HepG2 (cell line): ENCODE measurements around the gene LDAF1. TPM values are rescaled to one million over a fixed set of nuclear protein-coding genes. Genes with fewer than 3 reads are reported as not detected.

Experiments used
- ATF1 ChIP-seq: IDR thresholded peaks from 2 replicates; pipeline ENCODE4 v1.6.1; 2016; ENCODE audit warnings: mild to moderate bottlenecking, control low read depth
- CBX1 ChIP-seq: IDR thresholded peaks from one replicate; pipeline ENCODE4 v1.6.1; 2016; ENCODE audit warnings: antibody characterized with exemption, low read depth
- FOXJ3 ChIP-seq: sonication (generic); formaldehyde crosslinking; IDR thresholded peaks from 2 replicates; pipeline ENCODE4 v1.4.0; 2020; ENCODE audit warnings: missing genetic modification reagents, mild to moderate bottlenecking, borderline replicate concordance
- FOXK1 ChIP-seq: sonication (generic); formaldehyde crosslinking; IDR thresholded peaks from 2 replicates; pipeline ENCODE4 v1.4.0; 2020; ENCODE audit warnings: low read depth, missing genetic modification reagents, borderline replicate concordance
- HINFP ChIP-seq: sonication (generic); formaldehyde crosslinking; IDR thresholded peaks from 2 replicates; pipeline ENCODE4 v1.4.0; 2020; ENCODE audit warnings: low read depth, mild to moderate bottlenecking, missing genetic modification reagents
- HMG20A ChIP-seq: IDR thresholded peaks from 2 replicates; pipeline ENCODE4 v1.6.1; 2016; ENCODE audit warnings: borderline replicate concordance
- KAT2B ChIP-seq: fragments of 150-350 bp; IDR thresholded peaks from 2 replicates; pipeline ENCODE4 v1.6.1; 2014; ENCODE audit warnings: low read depth, low read length, borderline replicate concordance
- KAT8 ChIP-seq: IDR thresholded peaks from 2 replicates; pipeline ENCODE4 v1.6.1; 2016; ENCODE audit warnings: missing genetic modification reagents, missing compliant biosample characterization
- RXRA ChIP-seq: sonication (generic); formaldehyde crosslinking; IDR thresholded peaks from 2 replicates; pipeline ENCODE4 v1.5.1; 2020; ENCODE audit warnings: missing genetic modification reagents
- U2AF1 ChIP-seq: fragments of 200-400 bp; formaldehyde crosslinking; optimal IDR thresholded peaks from 2 replicates; pipeline ENCODE3; 2017; ENCODE audit warnings: mild to moderate bottlenecking, low read depth, low read length
- YEATS4 ChIP-seq: sonication (generic); formaldehyde crosslinking; IDR thresholded peaks from 2 replicates; pipeline ENCODE4 v1.4.0; 2020; ENCODE audit warnings: missing genetic modification reagents, borderline replicate concordance
- ZBTB10 ChIP-seq: sonication (generic); formaldehyde crosslinking; IDR thresholded peaks from 2 replicates; pipeline ENCODE4 v1.4.0; 2020; ENCODE audit warnings: missing genetic modification reagents, borderline replicate concordance
- ZBTB7B ChIP-seq: sonication (generic); formaldehyde crosslinking; IDR thresholded peaks from 2 replicates; pipeline ENCODE4 v1.4.0; 2020; ENCODE audit warnings: missing genetic modification reagents
- ZNF224 ChIP-seq: sonication (generic); formaldehyde crosslinking; IDR thresholded peaks from 2 replicates; pipeline ENCODE4 v1.5.0; 2020; ENCODE audit warnings: mild to moderate bottlenecking, missing genetic modification reagents
- ZNF292 ChIP-seq: sonication (generic); formaldehyde crosslinking; IDR thresholded peaks from 2 replicates; pipeline ENCODE4 v1.8.1; 2022; ENCODE audit warnings: mild to moderate bottlenecking, low read depth, missing genetic modification reagents, borderline replicate concordance
- ZNF331 ChIP-seq: sonication (generic); formaldehyde crosslinking; IDR thresholded peaks from 2 replicates; pipeline ENCODE4 v1.4.0; 2020; ENCODE audit warnings: missing genetic modification reagents
- ZNF605 ChIP-seq: sonication (generic); formaldehyde crosslinking; IDR thresholded peaks from 2 replicates; pipeline ENCODE4 v1.8.0; 2022; ENCODE audit warnings: mild to moderate bottlenecking, missing genetic modification reagents
- ZNF644 ChIP-seq: IDR thresholded peaks from 2 replicates; pipeline ENCODE4 v1.6.1; 2016; ENCODE audit warnings: low read depth
- ZNF652 ChIP-seq: IDR thresholded peaks from 2 replicates; pipeline ENCODE4 v1.6.1; 2016; ENCODE audit warnings: low read depth, borderline replicate concordance
- ZNF678 ChIP-seq: sonication (generic); formaldehyde crosslinking; IDR thresholded peaks from 2 replicates; pipeline ENCODE4 v1.4.0; 2020; ENCODE audit warnings: mild to moderate bottlenecking, missing genetic modification reagents
- ZNF790 ChIP-seq: sonication (generic); formaldehyde crosslinking; IDR thresholded peaks from 2 replicates; pipeline ENCODE4 v1.8.0; 2022; ENCODE audit warnings: missing genetic modification reagents, mild to moderate bottlenecking, borderline replicate concordance
- ZNF816 ChIP-seq: sonication (generic); formaldehyde crosslinking; IDR thresholded peaks from 2 replicates; pipeline ENCODE4 v1.8.0; 2022; ENCODE audit warnings: missing genetic modification reagents, mild to moderate bottlenecking, borderline replicate concordance
- ZSCAN25 ChIP-seq: sonication (generic); formaldehyde crosslinking; IDR thresholded peaks from 2 replicates; pipeline ENCODE4 v1.8.0; 2022; ENCODE audit warnings: mild to moderate bottlenecking, missing genetic modification reagents
- polyA plus RNA-seq, 8 experiments: library from polyadenylated mRNA; depleted of rRNA in 3 of 8; stranded (reverse) in 7 of 8; unstranded in 1 of 8; fragments of >200 nt; fragmentation: Illumina TruSeq in 4 of 8; extraction: Trizol in 4 of 8; gene quantifications; 2 replicates each; pipeline versions ENCODE4 v1.2.1 to v1.2.3, GENCODE V29; 2011 to 2016; ENCODE audit warnings: low read depth in 4 of 8, missing spikeins in 1 of 8, mixed read lengths in 1 of 8; ENCODE audit not compliant: insufficient read depth in 1 of 8
- total RNA-seq, 5 experiments: library from RNA; depleted of rRNA; stranded (reverse); fragments of >200 nt; fragmentation: Illumina TruSeq; extraction: Trizol; gene quantifications; 2 replicates each; pipeline ENCODE4 v1.2.3, GENCODE V29; 2016; ENCODE audit warnings: low read depth in 1 of 5
- TF ChIP-seq, protein P1 (sequence below): sonication (generic); formaldehyde crosslinking; IDR thresholded peaks from 2 replicates; pipeline ENCODE4 v1.4.0; 2020; ENCODE audit warnings: missing genetic modification reagents, borderline replicate concordance

The LDAF1 gene
- total and polyA plus RNA-seq, 2 of the 13 experiments (the other 11 are each of a cell fraction or from before 2014, with no cell fraction given), result 6.3 to 7.5 TPM

DNA sequence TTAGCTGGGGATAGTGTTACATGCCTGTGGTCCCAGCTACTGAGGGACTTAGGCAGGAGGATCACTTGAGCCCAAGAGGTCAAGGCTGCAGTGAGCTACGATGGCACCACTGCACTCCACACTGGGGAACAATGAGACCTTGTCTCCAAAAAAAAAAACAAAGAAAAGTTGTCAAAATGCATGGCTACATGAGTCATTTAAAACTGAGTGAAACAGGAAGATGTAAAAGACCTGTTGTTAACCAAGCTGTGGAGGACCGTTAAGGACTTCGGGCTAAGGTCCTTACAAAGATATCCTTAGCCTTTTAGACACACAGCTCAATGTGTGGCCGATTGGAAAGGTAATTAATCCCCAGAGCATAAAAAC lies 27.8 kb downstream of the LDAF1 start (continued):
- TF ChIP-seq, protein P1, sequence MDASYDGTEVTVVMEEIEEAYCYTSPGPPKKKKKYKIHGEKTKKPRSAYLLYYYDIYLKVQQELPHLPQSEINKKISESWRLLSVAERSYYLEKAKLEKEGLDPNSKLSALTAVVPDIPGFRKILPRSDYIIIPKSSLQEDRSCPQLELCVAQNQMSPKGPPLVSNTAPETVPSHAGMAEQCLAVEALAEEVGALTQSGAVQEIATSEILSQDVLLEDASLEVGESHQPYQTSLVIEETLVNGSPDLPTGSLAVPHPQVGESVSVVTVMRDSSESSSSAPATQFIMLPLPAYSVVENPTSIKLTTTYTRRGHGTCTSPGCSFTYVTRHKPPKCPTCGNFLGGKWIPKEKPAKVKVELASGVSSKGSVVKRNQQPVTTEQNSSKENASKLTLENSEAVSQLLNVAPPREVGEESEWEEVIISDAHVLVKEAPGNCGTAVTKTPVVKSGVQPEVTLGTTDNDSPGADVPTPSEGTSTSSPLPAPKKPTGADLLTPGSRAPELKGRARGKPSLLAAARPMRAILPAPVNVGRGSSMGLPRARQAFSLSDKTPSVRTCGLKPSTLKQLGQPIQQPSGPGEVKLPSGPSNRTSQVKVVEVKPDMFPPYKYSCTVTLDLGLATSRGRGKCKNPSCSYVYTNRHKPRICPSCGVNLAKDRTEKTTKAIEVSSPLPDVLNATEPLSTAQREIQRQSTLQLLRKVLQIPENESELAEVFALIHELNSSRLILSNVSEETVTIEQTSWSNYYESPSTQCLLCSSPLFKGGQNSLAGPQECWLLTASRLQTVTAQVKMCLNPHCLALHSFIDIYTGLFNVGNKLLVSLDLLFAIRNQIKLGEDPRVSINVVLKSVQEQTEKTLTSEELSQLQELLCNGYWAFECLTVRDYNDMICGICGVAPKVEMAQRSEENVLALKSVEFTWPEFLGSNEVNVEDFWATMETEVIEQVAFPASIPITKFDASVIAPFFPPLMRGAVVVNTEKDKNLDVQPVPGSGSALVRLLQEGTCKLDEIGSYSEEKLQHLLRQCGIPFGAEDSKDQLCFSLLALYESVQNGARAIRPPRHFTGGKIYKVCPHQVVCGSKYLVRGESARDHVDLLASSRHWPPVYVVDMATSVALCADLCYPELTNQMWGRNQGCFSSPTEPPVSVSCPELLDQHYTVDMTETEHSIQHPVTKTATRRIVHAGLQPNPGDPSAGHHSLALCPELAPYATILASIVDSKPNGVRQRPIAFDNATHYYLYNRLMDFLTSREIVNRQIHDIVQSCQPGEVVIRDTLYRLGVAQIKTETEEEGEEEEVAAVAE (CRISPR knock-in tag), result no peak
- TF ChIP-seq ZNF331 (CRISPR knock-in tag), result no peak; the same call in 1 of the 2 replicates
- TF ChIP-seq HINFP, result no peak
- peak; percentile 50; the same call in 1 of the 2 replicates for TF ChIP-seq ZBTB7B
- no peak for TF ChIP-seq ZNF224
- TF ChIP-seq ZBTB10, result peak; percentile 61; the same call in 1 of the 2 replicates
- TF ChIP-seq ZNF652 (CRISPR knock-in tag), result peak; percentile 21; the same call in 1 of the 2 replicates
- TF ChIP-seq ZNF644 (CRISPR knock-in tag), result peak; percentile 94
- peak; percentile 75; the same call in 1 of the 2 replicates for TF ChIP-seq FOXJ3 (CRISPR knock-in tag)
- TF ChIP-seq ZNF605 (CRISPR knock-in tag), result peak; percentile 72
- TF ChIP-seq FOXK1 (CRISPR knock-in tag), result peak; percentile 66; the same call in 1 of the 2 replicates
- peak; percentile 40; the same call in 1 of the 2 replicates for TF ChIP-seq ZSCAN25 (CRISPR knock-in tag)
- no peak for TF ChIP-seq CBX1
- peak; percentile 93 for TF ChIP-seq HMG20A (CRISPR knock-in tag)
- TF ChIP-seq KAT2B, result no peak
- peak; percentile 91; the same call in 1 of the 2 replicates for TF ChIP-seq RXRA (CRISPR knock-in tag)
- TF ChIP-seq ZNF816 (CRISPR knock-in tag), result peak; percentile 17; the same call in 1 of the 2 replicates
- TF ChIP-seq KAT8, result peak; percentile 71
- TF ChIP-seq YEATS4 (CRISPR knock-in tag), result peak; percentile 23; the same call in 1 of the 2 replicates
- TF ChIP-seq ZNF790 (CRISPR knock-in tag), result no peak
- peak; percentile 15; the same call in 1 of the 2 replicates for TF ChIP-seq ZNF292 (CRISPR knock-in tag)
- peak; percentile 42; the same call in 1 of the 2 replicates for TF ChIP-seq ATF1
- TF ChIP-seq U2AF1, result peak; percentile 54
- TF ChIP-seq ZNF678 (CRISPR knock-in tag), result no peak
